ENCODE data around the gene CSGALNACT2.

- no peak for TF ChIP-seq CREB1 (IDR thresholded peaks at IDR 0.05)
- no peak for TF ChIP-seq CREB1 (CRISPR knock-in tag; IDR thresholded peaks at IDR 0.05)
- no peak for TF ChIP-seq KLF12 (CRISPR knock-in tag; IDR thresholded peaks at IDR 0.05; ENCODE audit: borderline replicate concordance)
- no peak for TF ChIP-seq CTCF (CRISPR knock-in tag; IDR thresholded peaks at IDR 0.05)
- no peak for TF ChIP-seq ZNF256 (CRISPR knock-in tag; conservative IDR thresholded peaks at IDR 0.05)
- no peak for TF ChIP-seq RELA (CRISPR knock-in tag; IDR thresholded peaks at IDR 0.05)
- TF ChIP-seq ZFP36 (IDR thresholded peaks at IDR 0.05; ENCODE audit: borderline replicate concordance, low read depth, low read length, partially characterized antibody) = no peak
- TF ChIP-seq TCF7L2 (IDR thresholded peaks at IDR 0.05; ENCODE audit: low read depth, low read length) = no peak
- no peak for TF ChIP-seq ISL2 (CRISPR knock-in tag; IDR thresholded peaks at IDR 0.05)
- no peak for TF ChIP-seq ZNF530 (CRISPR knock-in tag; IDR thresholded peaks at IDR 0.05; ENCODE audit: low read depth)
- TF ChIP-seq ARID2 (CRISPR knock-in tag; IDR thresholded peaks at IDR 0.05; ENCODE audit: borderline replicate concordance) = no peak
- no peak for TF ChIP-seq MAZ (IDR thresholded peaks at IDR 0.05; ENCODE audit: borderline replicate concordance, low read depth, low read length)
- TF ChIP-seq MAZ (CRISPR knock-in tag; IDR thresholded peaks at IDR 0.05; ENCODE audit: low read depth) = no peak
- TF ChIP-seq ZBTB4 (CRISPR knock-in tag; IDR thresholded peaks at IDR 0.05; ENCODE audit: borderline replicate concordance) = no peak
Observed at GRCh38 chr10:43116596-43116995, 21.6 kb upstream of the CSGALNACT2 start.

Measured in HepG2 (cell line).